ENCODE data around the gene PDE5A.

PDE5A gene

DNA sequence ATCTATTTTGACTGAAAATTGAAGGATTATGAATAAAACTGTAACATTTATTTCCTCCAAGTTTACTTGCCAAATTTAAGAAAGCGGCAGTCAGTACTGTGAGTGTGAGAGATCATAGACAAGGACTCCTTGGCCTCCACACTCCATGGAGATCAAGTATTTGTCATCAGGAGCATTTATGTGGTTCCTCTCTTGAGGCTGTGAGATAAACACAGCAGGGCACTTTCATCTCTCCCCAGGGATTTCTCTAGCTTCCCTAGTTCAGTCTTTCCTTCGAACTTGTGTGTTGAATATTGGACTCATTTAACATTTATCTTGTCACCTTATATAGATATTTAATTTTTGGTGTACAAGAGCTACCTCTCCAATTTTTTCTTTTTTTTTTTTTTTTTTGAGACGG, 40.8 kb downstream of the PDE5A start:
- no peak for DNase-seq

DNA sequence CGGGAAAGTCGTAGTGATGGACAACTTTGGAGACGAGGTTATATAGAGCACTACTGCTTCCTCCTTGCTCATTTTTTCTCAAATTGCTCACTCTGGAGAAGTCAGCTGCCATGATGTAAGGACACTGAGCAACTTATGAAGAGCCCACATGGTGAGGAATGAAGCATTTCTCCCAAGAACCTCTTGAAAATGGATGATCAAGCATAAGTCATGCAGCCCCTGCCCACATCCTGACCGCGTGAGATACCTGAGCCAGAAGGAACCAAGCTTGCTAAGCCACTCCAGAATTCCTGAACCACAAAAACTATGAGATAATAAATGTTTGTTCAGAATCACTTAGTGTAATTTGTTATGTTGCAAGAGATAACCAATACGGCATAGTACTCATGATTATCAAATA, 42.8 kb downstream of the PDE5A start:
- DNase-seq = no peak

DNA sequence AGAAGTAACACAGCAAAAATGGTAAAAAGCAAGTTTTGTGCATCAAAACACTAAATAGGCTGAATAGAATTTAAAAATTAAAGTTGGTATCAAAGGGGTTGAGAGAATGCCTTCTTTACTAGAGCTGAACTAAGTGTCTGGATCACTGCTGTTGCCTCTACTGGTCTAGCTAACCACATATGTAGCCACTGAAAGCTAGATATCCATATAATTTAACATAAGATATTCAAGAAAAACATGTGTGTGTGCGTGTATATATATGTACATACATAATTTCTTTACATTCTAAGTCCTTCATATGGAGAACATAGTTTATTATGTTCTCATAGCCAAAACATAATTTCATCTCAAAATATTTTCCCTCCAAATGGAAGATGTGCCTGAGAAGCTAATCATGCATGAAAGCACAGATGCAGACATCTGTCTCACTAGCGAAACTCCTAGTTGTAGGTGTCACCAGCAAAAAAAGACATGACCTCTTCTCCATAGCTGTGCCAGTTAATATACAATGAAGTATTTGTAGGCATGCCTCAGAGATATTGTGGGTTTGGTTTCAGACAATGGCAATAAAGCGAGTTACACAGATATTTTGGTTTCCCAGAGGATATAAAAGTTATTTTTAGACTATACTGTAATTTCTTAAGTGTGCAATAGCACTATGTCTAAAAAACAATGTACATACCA, 47.3 kb downstream of the PDE5A start:
- DNase-seq = no peak

DNA sequence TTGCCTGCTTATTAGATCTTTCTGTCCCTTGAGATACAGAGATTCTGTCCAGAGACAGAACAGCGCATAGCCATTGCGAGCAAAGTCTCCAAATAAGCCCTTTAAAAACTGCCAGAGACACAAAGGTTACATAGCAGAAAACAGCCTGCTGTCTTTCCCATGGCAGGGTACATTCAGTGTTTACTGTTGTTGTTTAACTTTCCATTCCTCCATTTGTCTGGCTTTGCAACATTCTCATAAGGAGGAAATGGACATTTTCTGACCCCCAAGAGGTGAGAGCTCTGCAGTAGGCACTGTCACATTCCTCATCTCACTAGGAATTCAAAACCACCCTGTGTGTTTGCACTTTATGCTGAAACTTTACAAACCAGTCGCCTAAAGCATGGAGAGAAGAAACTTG, 48.3 kb downstream of the PDE5A start:
- no peak for DNase-seq

DNA sequence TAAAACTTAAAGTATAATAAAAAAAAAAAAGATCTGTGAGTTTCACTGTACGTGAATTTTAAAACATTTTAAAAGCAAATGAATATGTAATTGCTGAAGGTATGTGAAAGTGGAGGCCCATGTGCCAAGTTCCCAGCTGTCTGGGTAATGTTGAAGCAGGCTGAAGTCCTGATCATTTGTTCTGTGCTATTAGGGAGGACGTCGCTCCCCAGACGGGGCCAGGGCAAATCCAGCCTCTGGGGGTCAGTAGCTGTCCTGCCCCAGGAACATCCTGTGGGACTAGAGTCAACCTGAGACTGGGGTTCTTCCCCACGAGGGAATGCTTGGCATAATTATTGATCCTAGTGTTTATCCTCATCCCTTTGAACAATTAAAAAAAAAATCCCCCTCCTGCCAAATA, 48.8 kb downstream of the PDE5A start:
- DNase-seq = no peak

DNA sequence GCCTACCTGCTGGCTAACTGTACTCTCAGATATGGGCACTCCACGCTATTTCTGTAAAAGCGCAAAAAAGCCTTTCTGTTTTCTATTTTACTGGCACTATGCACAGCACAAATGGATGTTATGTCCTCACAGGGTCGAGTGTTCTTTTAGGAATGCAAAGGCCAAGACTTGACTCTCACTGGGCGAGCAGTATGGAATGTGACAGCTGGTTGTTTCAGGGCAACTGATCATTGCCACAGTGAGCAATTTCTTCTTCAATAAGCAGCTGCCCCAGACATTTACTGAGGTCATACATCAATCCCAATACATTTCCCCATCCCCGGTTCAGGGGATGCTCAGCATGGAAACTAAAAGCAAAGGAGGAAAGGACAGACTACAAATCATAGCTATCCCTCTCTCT, 58.2 kb downstream of the PDE5A start:
- DNase-seq = no peak

DNA sequence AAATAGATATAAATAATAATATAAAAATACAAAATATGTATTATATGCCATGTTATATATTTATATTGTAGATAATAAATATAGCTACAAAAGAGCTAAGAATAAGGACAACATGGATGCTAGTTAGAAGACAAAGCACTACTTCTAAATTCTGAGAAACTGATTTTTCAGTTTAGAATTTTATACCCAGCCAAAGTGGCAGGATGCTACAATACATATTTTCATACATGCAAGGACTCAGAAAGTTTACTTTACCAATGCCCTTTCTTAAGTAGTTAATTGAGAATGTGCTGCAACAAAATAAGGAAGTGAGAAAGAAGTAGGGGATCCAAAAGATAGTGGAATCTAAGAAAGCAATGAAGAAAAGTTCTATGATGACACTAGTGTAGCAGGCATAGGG, 64.5 kb downstream of the PDE5A start:
- DNase-seq = no peak

DNA sequence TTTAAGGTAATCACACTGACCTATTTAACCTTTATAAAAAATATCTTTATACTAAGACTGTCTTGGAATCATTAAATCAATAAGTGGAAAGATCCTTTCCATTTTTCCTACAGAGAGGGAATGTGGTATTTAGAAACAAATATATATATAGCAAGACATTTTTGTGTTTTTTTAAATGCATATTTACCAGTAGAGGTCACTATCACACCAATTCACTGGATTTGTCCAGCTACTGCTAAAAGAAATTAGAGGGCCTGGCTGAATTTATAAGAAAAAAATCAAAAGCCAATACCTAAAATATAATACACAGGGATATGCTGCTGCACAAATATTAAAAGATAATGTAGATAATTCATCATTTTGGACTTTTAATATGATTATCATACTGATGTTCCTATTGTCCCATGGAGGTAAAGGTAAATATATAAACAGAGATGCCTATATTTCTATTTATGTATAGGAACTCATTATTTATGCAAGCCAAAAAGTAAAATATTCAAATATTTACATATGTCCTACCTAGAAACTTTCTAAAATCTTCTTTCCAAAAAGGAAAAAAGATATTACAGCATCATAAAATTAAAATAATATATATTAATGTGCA, 69.5 kb downstream of the PDE5A start:
- peak in 1 of 58 donors; percentile 3 for DNase-seq

DNA sequence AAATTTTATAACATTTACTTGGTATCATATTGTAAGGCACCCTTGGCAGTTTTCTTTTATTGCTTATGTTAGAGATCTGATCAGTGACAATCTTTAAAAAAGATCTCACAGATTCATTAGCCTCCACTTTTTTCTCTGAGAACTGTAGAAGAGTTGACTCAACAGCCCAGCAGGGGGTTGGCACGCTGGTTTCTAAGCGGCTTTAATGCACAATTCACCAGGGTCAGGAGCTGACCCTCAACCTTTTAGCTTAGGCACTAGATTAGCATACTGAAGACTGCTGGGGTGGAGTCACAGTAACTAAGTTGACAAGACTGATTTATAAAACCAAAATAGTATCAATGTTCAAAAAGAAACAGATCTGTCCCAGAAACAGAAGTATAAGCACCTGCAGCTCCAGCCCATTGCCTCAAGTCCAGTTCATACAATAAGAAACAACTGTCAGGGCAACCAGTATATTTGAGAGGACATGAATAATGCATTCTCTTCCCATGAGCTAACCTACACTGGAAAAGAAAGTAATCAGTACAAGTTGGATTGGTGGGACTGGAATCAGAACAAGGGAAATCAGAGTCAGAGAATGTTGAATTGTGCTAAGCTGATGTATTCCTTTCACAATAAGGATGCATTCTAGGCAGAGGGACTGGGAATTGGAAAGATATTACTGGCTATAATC, 77.6 kb downstream of the PDE5A start:
- DNase-seq = no peak

DNA sequence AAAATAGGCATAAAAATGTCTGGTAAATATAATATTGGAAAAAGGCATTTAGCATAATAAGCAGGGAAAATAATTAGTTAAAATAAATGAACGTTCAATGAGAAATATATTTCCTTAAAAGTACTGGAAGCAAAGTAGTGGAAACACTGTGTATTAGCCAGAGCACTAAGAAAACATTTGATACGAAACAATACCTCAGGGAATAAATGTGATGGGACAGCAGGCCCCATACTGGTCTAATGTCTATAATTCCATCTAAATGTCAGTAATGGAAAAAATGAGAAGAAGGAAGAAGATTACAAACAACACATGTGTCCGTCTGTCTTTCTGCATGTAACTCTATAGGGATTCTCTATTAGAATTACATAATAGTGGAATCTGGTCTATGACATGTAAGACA, 79.0 kb downstream of the PDE5A start:
- no peak for DNase-seq

DNA sequence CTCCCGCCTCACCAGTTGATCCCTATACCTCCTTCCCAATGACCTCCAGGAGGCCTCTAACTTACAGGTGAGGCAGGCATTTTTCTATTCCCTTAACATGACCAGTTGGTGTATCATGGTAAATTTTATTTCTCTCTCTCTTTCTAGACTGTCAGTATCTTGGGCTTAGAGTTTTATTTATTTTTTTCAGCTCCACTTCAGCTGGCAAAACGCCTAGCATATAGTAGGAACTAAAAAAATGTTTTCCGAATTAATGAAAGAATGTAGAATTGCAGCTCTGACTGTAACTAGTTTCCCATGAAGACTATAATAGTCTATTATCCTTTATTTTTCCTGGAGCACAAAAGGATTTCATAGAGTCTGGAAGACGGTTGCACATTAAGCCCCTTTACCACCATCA, 84.8 kb downstream of the PDE5A start:
- no peak for DNase-seq

DNA sequence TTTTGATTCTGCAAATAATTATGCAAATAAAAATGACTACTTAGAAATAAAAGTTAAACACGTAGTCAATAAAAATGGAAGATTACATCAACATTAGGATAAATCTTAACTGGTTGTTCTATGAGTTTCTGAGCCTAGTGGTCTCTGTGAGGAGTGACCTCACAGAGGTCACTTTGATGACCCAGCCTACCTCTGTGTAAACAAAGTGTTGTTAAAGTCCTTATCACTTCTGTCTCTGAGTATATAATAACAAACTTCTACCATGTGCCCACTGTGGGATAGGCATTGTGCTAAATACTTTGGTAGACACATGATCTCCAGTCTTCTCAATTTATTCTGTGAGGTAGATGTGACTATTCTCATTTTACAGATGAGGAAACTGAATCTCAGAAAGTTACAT, 85.4 kb downstream of the PDE5A start:
- no peak for DNase-seq

DNA sequence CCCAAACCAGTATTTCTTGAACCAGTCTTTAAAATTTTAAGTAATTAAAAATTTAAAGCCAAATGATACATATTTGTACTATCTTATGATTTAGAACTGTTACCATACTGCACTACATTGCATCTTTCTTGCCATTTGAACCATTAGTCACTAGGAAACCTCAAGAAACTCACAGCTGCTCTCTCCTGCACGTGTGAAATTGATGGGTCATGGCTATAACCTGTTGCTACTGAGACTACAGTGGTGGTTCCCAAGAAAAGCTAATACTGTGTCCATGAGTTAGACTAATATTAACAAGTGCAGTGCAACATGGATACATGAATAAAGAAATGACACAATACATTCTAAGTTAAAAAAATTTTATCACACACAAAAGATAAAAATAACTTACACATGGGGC, 88.4 kb downstream of the PDE5A start:
- DNase-seq = no peak

DNA sequence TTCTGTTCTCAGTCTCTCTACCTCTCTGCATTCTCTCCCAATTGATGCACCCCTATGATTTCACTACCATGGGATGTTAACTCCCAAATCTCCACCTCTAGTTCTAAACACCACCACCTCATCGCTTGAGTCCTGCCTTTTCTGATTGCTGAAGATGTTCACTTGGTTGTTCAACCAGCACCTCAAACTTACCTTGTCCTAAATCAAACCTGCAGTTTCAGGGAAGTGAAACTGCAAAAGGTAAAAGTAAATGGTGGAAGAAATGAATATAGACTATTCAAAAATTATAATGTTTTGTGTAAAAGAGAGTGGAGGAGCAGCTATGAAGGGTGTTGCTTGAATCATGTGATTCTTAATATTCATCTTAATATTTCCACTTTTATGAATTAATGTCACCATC, 91.0 kb downstream of the PDE5A start:
- DNase-seq = no peak

DNA sequence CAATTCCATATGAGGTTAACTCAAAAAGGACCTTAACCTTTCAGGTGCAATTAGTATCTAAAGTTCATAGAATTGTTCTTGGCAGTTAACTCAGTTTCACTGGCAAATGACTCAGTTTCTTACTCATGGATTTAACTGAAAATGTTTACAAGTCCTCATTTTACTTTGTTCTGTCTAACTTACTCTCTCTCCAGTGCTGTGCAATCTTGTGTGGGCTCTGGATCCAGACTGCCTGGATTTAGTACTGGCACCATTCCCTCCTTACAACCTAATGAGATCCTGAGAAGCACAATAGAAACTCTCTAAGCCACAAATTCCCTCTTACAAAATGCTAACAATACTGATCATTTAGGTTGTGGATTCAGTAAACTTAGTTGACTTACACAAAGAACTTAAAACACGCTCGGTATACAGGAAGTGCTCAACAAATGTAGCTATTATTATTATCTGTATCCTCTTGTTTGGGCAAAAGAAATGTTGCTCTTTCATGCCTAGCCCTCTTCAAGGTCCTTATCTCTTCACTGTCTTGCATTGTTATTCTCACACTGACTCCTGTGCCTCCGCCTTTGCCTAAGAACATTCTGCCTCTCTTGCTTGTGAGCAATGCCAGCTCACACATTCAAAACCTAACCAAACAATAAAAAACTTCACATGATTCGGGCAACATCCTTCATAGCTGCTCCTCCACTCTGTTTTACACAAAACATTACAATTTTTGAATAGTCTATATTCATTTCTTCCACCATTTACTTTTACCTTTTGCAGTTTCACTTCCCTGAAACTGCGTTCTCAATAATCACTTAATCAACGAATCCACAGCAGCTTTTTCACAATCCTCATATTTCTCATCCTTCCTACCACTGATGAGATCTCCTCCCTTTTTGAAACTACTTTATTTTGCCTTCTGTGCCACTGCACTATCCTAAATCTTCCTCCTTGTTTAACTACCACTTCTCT, 91.8 kb downstream of the PDE5A start:
- DNase-seq = no peak

DNA sequence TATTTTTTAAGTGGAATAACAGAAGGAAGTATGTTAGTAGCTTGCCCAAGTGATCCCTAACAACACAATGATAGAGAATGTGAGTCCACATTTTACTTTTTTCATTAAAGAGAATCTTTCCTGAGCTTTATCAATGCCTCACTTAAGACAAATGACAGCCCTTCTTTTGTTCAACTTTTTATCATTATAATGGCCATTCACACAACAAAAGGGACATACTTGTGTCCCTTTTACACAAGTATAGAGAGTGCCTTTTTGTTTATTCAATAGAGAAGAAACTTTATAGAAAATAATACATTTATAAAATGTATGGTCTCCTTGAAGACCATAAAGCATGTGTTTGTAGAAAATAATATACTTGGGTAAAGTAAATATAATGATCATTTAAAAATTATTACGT, 96.3 kb downstream of the PDE5A start:
- DNase-seq = no peak

DNA sequence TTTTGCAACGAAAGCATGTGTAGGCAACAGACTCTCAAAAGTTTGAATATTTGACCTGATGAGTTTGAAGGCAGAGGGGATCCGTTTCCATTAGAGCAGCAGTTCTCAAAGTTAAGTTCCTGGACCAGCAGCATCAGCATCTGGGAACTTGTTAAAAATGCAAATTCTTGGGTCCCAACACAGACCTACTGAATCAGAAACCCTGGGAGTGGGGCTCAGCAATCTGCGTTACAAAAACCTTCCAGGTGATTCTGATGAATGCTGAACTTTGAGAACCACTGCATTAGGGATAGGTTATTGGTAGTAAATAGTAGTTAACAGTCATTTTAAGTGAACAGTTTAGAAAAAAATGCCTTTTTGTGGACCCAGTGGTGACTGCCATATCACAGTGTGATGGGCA, 98.8 kb downstream of the PDE5A start:
- no peak for DNase-seq

DNA sequence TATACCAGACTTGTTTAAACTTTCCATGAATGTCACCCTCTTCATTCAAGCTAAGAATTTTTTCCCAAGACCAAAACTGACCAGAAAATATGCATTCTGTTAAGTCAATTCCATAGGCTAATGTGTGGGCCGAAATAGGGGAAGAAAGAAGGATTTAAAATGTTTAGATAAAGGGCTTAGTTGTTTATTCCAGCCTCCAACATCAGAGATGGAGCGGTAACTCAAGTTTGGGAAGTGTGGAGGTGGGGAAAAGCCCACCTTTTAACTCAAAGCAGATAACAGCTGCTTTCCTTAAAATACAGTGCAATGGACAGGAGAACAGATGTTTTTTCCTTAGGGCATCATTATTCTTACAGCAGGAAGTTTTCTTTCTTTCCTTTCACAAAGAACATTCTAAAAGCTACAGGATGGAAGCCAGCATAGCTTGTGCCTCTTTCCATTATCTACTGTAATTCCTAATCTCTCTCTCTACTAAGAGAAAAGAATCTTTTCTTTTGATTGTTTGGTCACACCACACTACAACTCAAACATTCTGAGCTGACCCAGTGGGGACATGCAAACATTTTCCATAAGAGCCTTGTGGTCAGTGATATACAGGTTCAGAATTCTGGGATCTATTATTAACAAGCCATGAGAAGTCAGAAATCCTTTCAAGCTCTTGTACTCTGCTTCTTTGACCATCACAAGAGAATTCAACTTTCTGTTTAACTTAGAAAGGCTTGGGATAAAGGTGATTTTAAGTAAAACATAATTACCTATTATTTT, 101.6 kb downstream of the PDE5A start:
- DNase-seq = no peak

DNA sequence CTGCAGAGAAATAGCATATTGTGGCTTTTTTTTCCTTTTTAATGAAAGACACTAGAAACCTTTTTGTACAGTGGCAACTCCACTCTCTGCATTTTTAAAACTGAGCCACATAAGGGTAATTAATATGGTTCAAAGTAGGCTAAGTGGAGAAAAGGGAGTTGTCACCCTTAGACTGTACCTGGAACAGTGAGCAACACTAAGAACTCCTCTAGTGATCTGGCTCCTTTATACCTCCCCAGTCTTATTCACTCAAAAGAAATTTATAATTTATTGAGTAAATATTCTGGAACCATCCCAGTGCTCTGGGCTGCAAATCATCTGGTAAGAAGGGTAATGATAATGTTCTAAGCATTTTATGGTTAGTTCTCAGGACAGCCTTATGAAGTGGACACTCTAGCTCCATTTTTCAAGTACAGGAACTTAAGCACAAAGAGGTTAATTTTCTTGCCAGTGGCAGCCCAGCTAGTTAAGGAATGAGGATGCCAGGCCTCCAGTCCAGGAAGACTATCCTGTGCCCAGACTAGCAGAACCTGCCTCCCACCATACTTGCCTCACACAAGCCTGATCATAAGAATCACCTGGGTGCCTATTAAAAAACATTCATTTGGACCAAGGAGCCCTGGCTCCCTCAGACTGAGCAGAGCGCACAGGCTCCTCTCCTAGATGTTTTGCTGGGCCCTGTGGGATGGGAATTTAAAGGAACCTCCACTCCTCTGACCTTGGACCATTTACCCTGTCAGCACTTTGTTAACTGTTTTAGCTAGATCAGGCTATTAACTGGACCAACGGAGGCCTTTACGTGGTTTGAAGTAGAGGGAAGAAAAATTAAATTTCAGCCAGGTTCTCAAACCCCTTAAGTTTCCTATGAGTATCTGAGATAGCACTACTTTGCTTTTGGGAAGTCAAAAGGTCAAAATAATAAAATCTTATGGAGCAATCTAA, 102.6 kb downstream of the PDE5A start:
- no peak for DNase-seq

All from anterior cingulate cortex (tissue), 58 donors.